ENCODE results near the gene GID8. TPM values are rescaled to one million over a fixed set of nuclear protein-coding genes. Genes with fewer than 3 reads are reported as not detected.

GID8 gene
- total and polyA plus RNA-seq, 2 donors (not counting 3 experiments of a cell fraction or from before 2014, with no cell fraction given) = 25.3 to 34.6 TPM

GRCh38 chr20:62949962-62950361 lies 12.0 kb downstream of the GID8 start:
- Histone ChIP-seq H3K4me1 (ENCODE audit: control insufficient read depth, extremely low read depth, insufficient read depth, low read length) (peaks cover 20% of the 10 kb centered on the region), H3K27ac (ENCODE audit: insufficient read depth, low read depth, low read length) (no peak overlapping the region), H3K4me2 (ENCODE audit: insufficient read depth, low read length) (no peak overlapping the region), H3K36me3 (ENCODE audit: control insufficient read depth in 2 of 2, extremely low read depth in 1 of 2, insufficient read depth in 2 of 2, low read length in 2 of 2) (peaks cover 3 to 30% of the 10 kb centered on the region in 2 experiments), H2AFZ (ENCODE audit: low read depth, low read length) (no peak overlapping the region), H3K4me3 (replicated peaks in 1 of 3; ENCODE audit: insufficient read depth in 1 of 3, low read depth in 1 of 3, low read length in 3 of 3) (no peak overlapping the region), H3K9me1 (replicated peaks; ENCODE audit: control insufficient read depth, extremely low read depth, insufficient read depth, low read length) (no peaks in the 10 kb centered on the region), H3K27me3 (ENCODE audit: control insufficient read depth in 2 of 2, insufficient read depth in 2 of 2, low read length in 2 of 2) (no peaks in the 10 kb centered on the region), H3K79me2 (ENCODE audit: control insufficient read depth, insufficient read depth, low read length) (peaks cover 24% of the 10 kb centered on the region), H4K20me1 (replicated peaks; ENCODE audit: control insufficient read depth, extremely low read depth, insufficient read depth, low read length) (no peaks in the 10 kb centered on the region), H3K9me3 (replicated peaks; ENCODE audit: control insufficient read depth, insufficient read depth, low read length) (no peaks in the 10 kb centered on the region), H3K9ac (replicated peaks; ENCODE audit: extremely low read depth, insufficient read depth, low read length) (no peak overlapping the region)
- DNase-seq (ENCODE audit: low read depth, low spot score) (no peak), FAIRE-seq (no peak)
- dilution Hi-C loops (cut with MboI; ENCODE audit: extremely low pct_ligation_motif_present, low sequenced_read_pairs) (no loop called here), intact Hi-C loops (cut with micrococcal nuclease) (no loop called here)
- TF ChIP-seq POLR2AphosphoS5 (IDR thresholded peaks at IDR 0.05; ENCODE audit: insufficient read depth, low read depth, low read length) = no peak
- no peak for TF ChIP-seq MYC (IDR thresholded peaks at IDR 0.05; ENCODE audit: low read depth, low read length)
- TF ChIP-seq JUN (IDR thresholded peaks at IDR 0.05; ENCODE audit: borderline replicate concordance, insufficient read depth, insufficient read length, low read depth) = no peak
- no peak for TF ChIP-seq CTCF (IDR thresholded peaks at IDR 0.05; ENCODE audit: extremely low read depth in 1 of 2, insufficient read depth in 1 of 2, low read depth in 1 of 2, low read length in 2 of 2)
- no peak for TF ChIP-seq EZH2 (IDR thresholded peaks at IDR 0.05; ENCODE audit: borderline replicate concordance, low read depth, low read length, severe bottlenecking)
- TF ChIP-seq POLR2A (IDR thresholded peaks at IDR 0.05; ENCODE audit: low read depth, low read length) = no peak
- ChIA-PET CTCF (interaction anchor here (1.0 kb wide), 2 partner anchors 16 to 49 kb away, joined by 3 read pairs; no protein-coding TSS in a partner anchor), POLR2A (no interaction called here)
- BruUV-seq (replicated peaks) = no TSS peak

- no peak overlapping the region for H3K27ac ChIP-seq (ENCODE audit: insufficient read depth, low read depth, low read length)
- FAIRE-seq (no peak), DNase-seq (ENCODE audit: low read depth, low spot score) (no peak)
- H2AFZ ChIP-seq (ENCODE audit: low read depth, low read length) = no peak overlapping the region
- TF ChIP-seq FOS (IDR thresholded peaks at IDR 0.05; ENCODE audit: borderline replicate concordance, insufficient read depth, low read length) = no peak
- no peak for TF ChIP-seq GATA2 (IDR thresholded peaks at IDR 0.05; ENCODE audit: insufficient read depth, insufficient read length, low read depth, low read length)
- TF ChIP-seq CTCF (IDR thresholded peaks at IDR 0.05; ENCODE audit: extremely low read depth in 1 of 2, insufficient read depth in 1 of 2, low read depth in 1 of 2, low read length in 2 of 2) = no peak
- TF ChIP-seq MYC (IDR thresholded peaks at IDR 0.05; ENCODE audit: low read depth, low read length) = no peak
- TF ChIP-seq JUN (IDR thresholded peaks at IDR 0.05; ENCODE audit: borderline replicate concordance, insufficient read depth, insufficient read length, low read depth) = no peak
- TF ChIP-seq, protein P1, sequence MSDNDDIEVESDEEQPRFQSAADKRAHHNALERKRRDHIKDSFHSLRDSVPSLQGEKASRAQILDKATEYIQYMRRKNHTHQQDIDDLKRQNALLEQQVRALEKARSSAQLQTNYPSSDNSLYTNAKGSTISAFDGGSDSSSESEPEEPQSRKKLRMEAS (IDR thresholded peaks at IDR 0.05; ENCODE audit: insufficient read depth, insufficient read length) = no peak
- TF ChIP-seq EZH2 (IDR thresholded peaks at IDR 0.05; ENCODE audit: borderline replicate concordance, low read depth, low read length, severe bottlenecking) = no peak
- no peak for TF ChIP-seq POLR2AphosphoS5 (IDR thresholded peaks at IDR 0.05; ENCODE audit: insufficient read depth, low read depth, low read length)
- TF ChIP-seq POLR2A (IDR thresholded peaks at IDR 0.05; ENCODE audit: low read depth, low read length) = no peak
- no peak overlapping the region for H3K9ac ChIP-seq (replicated peaks; ENCODE audit: extremely low read depth, insufficient read depth, low read length)
- no peaks in the 10 kb centered on the region for H3K27me3 ChIP-seq (ENCODE audit: control insufficient read depth in 2 of 2, insufficient read depth in 2 of 2, low read length in 2 of 2)
- no peaks in the 10 kb centered on the region for H3K9me1 ChIP-seq (replicated peaks; ENCODE audit: control insufficient read depth, extremely low read depth, insufficient read depth, low read length)
- H4K20me1 ChIP-seq (replicated peaks; ENCODE audit: control insufficient read depth, extremely low read depth, insufficient read depth, low read length) = no peaks in the 10 kb centered on the region
- CTCF ChIA-PET = no interaction called here
- BruUV-seq (replicated peaks) = no TSS peak
- POLR2A ChIA-PET = no interaction called here
- H3K4me1 ChIP-seq (ENCODE audit: control insufficient read depth, extremely low read depth, insufficient read depth, low read length) = peaks cover 20% of the 10 kb centered on the region
- intact Hi-C loops (cut with micrococcal nuclease) (no loop called here), dilution Hi-C loops (cut with MboI; ENCODE audit: extremely low pct_ligation_motif_present, low sequenced_read_pairs) (no loop called here)
- no peak overlapping the region for H3K4me2 ChIP-seq (ENCODE audit: insufficient read depth, low read length)
- H3K36me3 ChIP-seq (ENCODE audit: control insufficient read depth in 2 of 2, extremely low read depth in 1 of 2, insufficient read depth in 2 of 2, low read length in 2 of 2) = peaks cover under 1 to 25% of the 10 kb centered on the region in 2 experiments
- peaks cover 29% of the 10 kb centered on the region for H3K79me2 ChIP-seq (ENCODE audit: control insufficient read depth, insufficient read depth, low read length)
- H3K4me3 ChIP-seq (replicated peaks in 1 of 3; ENCODE audit: insufficient read depth in 1 of 3, low read depth in 1 of 3, low read length in 3 of 3) = no peak overlapping the region
- H3K9me3 ChIP-seq (replicated peaks; ENCODE audit: control insufficient read depth, insufficient read depth, low read length) = no peaks in the 10 kb centered on the region
These were observed 12.8 kb downstream of the GID8 start for GRCh38 chr20:62950741-62951140.
